ENCODE data around the gene MRPL44.

The MRPL44 gene

GRCh38 chr2:223944703-223945531, 12.3 kb upstream of the MRPL44 start, which contains the start of gene WDFY1:
TSS of gene WDFY1 (minus strand) at chr2:223945335. CDS start at chr2:223945284, 51 bp downstream.
- ATAC-seq (replicated peaks) = peak; percentile 94 to 97
- Mint-ChIP-seq H3K9me3 (peaks cover 4 to 8% of the 10 kb centered on the region in 2 donors), H3K27me3 (no peaks in the 10 kb centered on the region), H3K36me3 (peaks cover 20 to 22% of the 10 kb centered on the region in 2 donors), H3K4me1 (peaks cover 34 to 40% of the 10 kb centered on the region in 2 donors), H3K27ac (peak within 1 kb of the TSS; percentile 98), H3K4me3 (peak within 1 kb of the TSS; percentile 95 to 100)
- DNase-seq = peak; percentile 83

- Mint-ChIP-seq H3K9me3 (peaks cover 4 to 8% of the 10 kb centered on the region in 2 donors), H3K4me3 (peak overlapping the region; percentile 48 to 100), H3K27ac (peak overlapping the region; percentile 9), H3K27me3 (no peaks in the 10 kb centered on the region), H3K36me3 (peaks cover 20 to 21% of the 10 kb centered on the region in 2 donors), H3K4me1 (peaks cover 35 to 44% of the 10 kb centered on the region in 2 donors)
- DNase-seq (no peak), ATAC-seq (replicated peaks) (no peak)
Observed at GRCh38 chr2:223945755-223946154, 11.5 kb upstream of the MRPL44 start.

- Mint-ChIP-seq H3K4me3 (no peak overlapping the region), H3K9me3 (peaks cover 2 to 3% of the 10 kb centered on the region in 2 donors), H3K27ac (peak overlapping the region; percentile 32), H3K36me3 (peaks cover 9 to 10% of the 10 kb centered on the region in 2 donors), H3K4me1 (peaks cover 36 to 46% of the 10 kb centered on the region in 2 donors), H3K27me3 (no peaks in the 10 kb centered on the region)
- ATAC-seq (replicated peaks) (no peak), DNase-seq (no peak)
Observed at GRCh38 chr2:223947711-223948205, 9.5 kb upstream of the MRPL44 start.

GRCh38 chr2:223949241-223949840, 7.9 kb upstream of the MRPL44 start:
- H3K4me1 Mint-ChIP-seq = peaks cover 27 to 37% of the 10 kb centered on the region in 2 donors
- H3K9me3 Mint-ChIP-seq = no peaks in the 10 kb centered on the region
- no peak overlapping the region for H3K27ac Mint-ChIP-seq
- no peaks in the 10 kb centered on the region for H3K27me3 Mint-ChIP-seq
- no peak overlapping the region for H3K4me3 Mint-ChIP-seq
- no peak for ATAC-seq (replicated peaks)
- peaks cover under 1 to 3% of the 10 kb centered on the region in 2 donors for H3K36me3 Mint-ChIP-seq
- DNase-seq = no peak

- Mint-ChIP-seq H3K9me3 (no peaks in the 10 kb centered on the region), H3K4me3 (peak overlapping the region; percentile 12 to 52), H3K36me3 (no peaks in the 10 kb centered on the region), H3K4me1 (peaks cover 25 to 38% of the 10 kb centered on the region in 2 donors), H3K27me3 (no peaks in the 10 kb centered on the region), H3K27ac (peak overlapping the region; percentile 89)
- DNase-seq = no peak
- ATAC-seq (replicated peaks) = no peak
Observed at GRCh38 chr2:223950448-223951347, 6.6 kb upstream of the MRPL44 start.

GRCh38 chr2:223952280-223952968, 4.8 kb upstream of the MRPL44 start:
- DNase-seq (no peak), ATAC-seq (replicated peaks) (peak; percentile 33 to 35)
- H3K27ac Mint-ChIP-seq = peak overlapping the region; percentile 73
- peaks cover 0 to 4% of the 10 kb centered on the region in 2 donors for H3K36me3 Mint-ChIP-seq
- no peaks in the 10 kb centered on the region for H3K27me3 Mint-ChIP-seq
- peaks cover 23 to 38% of the 10 kb centered on the region in 2 donors for H3K4me1 Mint-ChIP-seq
- peak overlapping the region in 1 of 2 donors; percentile 21 for H3K4me3 Mint-ChIP-seq
- H3K9me3 Mint-ChIP-seq = no peaks in the 10 kb centered on the region

- Mint-ChIP-seq H3K9me3 (no peaks in the 10 kb centered on the region), H3K27me3 (no peaks in the 10 kb centered on the region), H3K4me1 (peaks cover 18 to 33% of the 10 kb centered on the region in 2 donors), H3K4me3 (no peak overlapping the region), H3K27ac (no peak overlapping the region), H3K36me3 (peaks cover under 1 to 4% of the 10 kb centered on the region in 2 donors)
- DNase-seq = no peak
- no peak for ATAC-seq (replicated peaks)
Observed at GRCh38 chr2:223954401-223954800, 2.9 kb upstream of the MRPL44 start.

GRCh38 chr2:223956300-223956699, 963 bp upstream of the MRPL44 start:
- Mint-ChIP-seq H3K9me3 (no peaks in the 10 kb centered on the region), H3K4me1 (peaks cover 24 to 44% of the 10 kb centered on the region in 2 donors), H3K36me3 (peaks cover 14 to 15% of the 10 kb centered on the region in 2 donors), H3K4me3 (peak overlapping the region; percentile 61 to 78), H3K27me3 (no peaks in the 10 kb centered on the region), H3K27ac (peak overlapping the region; percentile 72)
- no peak for ATAC-seq (replicated peaks)
- DNase-seq = no peak

- Mint-ChIP-seq H3K36me3 (peaks cover 14 to 26% of the 10 kb centered on the region in 2 donors), H3K4me1 (peaks cover 23 to 45% of the 10 kb centered on the region in 2 donors), H3K4me3 (peak overlapping the region in 1 of 2 donors; percentile 25), H3K9me3 (no peaks in the 10 kb centered on the region), H3K27me3 (no peaks in the 10 kb centered on the region), H3K27ac (no peak overlapping the region)
- no peak for DNase-seq
- ATAC-seq (replicated peaks) = no peak
Observed at GRCh38 chr2:223959688-223960087, 2.4 kb downstream of the MRPL44 start.

GRCh38 chr2:223967981-223968380, 10.7 kb downstream of the MRPL44 start:
- DNase-seq (no peak), ATAC-seq (replicated peaks) (no peak)
- H3K4me1 Mint-ChIP-seq = peaks cover 4% of the 10 kb centered on the region in 2 donors
- H3K27ac Mint-ChIP-seq = no peak overlapping the region
- H3K4me3 Mint-ChIP-seq = no peak overlapping the region
- no peaks in the 10 kb centered on the region for H3K27me3 Mint-ChIP-seq
- peaks cover 15 to 28% of the 10 kb centered on the region in 2 donors for H3K36me3 Mint-ChIP-seq
- no peaks in the 10 kb centered on the region for H3K9me3 Mint-ChIP-seq

- Mint-ChIP-seq H3K27me3 (no peaks in the 10 kb centered on the region), H3K36me3 (peaks cover 15 to 28% of the 10 kb centered on the region in 2 donors), H3K4me3 (no peak overlapping the region), H3K4me1 (peaks cover 3 to 4% of the 10 kb centered on the region in 2 donors), H3K9me3 (no peaks in the 10 kb centered on the region), H3K27ac (no peak overlapping the region)
- no peak for ATAC-seq (replicated peaks)
- DNase-seq = no peak
Observed at GRCh38 chr2:223969315-223969714, 12.1 kb downstream of the MRPL44 start.

GRCh38 chr2:223969856-223970255, 12.6 kb downstream of the MRPL44 start:
- H3K4me1 Mint-ChIP-seq = peaks cover 3 to 4% of the 10 kb centered on the region in 2 donors
- no peak for DNase-seq
- no peak overlapping the region for H3K27ac Mint-ChIP-seq
- peaks cover 15 to 28% of the 10 kb centered on the region in 2 donors for H3K36me3 Mint-ChIP-seq
- H3K9me3 Mint-ChIP-seq = no peaks in the 10 kb centered on the region
- no peak overlapping the region for H3K4me3 Mint-ChIP-seq
- no peaks in the 10 kb centered on the region for H3K27me3 Mint-ChIP-seq
- peak; percentile 31 to 55 for ATAC-seq (replicated peaks)

All from stimulated activated naive B cell treated with anti-CD40 and anti-IgM and Interleukin-4, amounts not matched to agents 10 μg/mL and 1 μg/mL and 100 μg/mL, for 72 hours (primary cell).